H1 (cell line): ENCODE measurements around the gene SERPINB8. TPM values are rescaled to one million over a fixed set of nuclear protein-coding genes. Genes with fewer than 3 reads are reported as not detected.

Experiments
- ASH2L ChIP-seq: fragments of 200-600, 300-600 bp; sonication (generic); IDR thresholded peaks from one replicate; pipeline ENCODE4 v1.7.1; 2017; ENCODE audit warnings: low read length
- ATF2 ChIP-seq: IDR thresholded peaks from 2 replicates; pipeline ENCODE4 v1.6.1; 2012; ENCODE audit warnings: low read length, inconsistent platforms
- CEBPB ChIP-seq: IDR thresholded peaks from 2 replicates; pipeline ENCODE4 v1.6.1; 2012; ENCODE audit warnings: low read depth, low read length
- NRF1 ChIP-seq: IDR thresholded peaks from 2 replicates; pipeline ENCODE4 v1.6.1; 2011; ENCODE audit warnings: mild to moderate bottlenecking, low read depth, low read length, improper control_type of control experiment
- RXRA ChIP-seq: IDR thresholded peaks from 2 replicates; pipeline ENCODE4 v1.6.1; 2011; ENCODE audit warnings: low read depth, mild to moderate bottlenecking, low read length, moderate library complexity; ENCODE audit not compliant: insufficient read depth
- SAP30 ChIP-seq: fragments of 300-600 bp; sonication (generic); IDR thresholded peaks from 2 replicates; pipeline ENCODE4 v1.7.1; 2012; ENCODE audit warnings: low read length, moderate library complexity, mild to moderate bottlenecking, inconsistent platforms; ENCODE audit not compliant: insufficient read depth, insufficient replicate concordance
- polyA plus RNA-seq, 7 experiments: library from polyadenylated mRNA; depleted of rRNA in 3 of 7; stranded (reverse) in 5 of 7; unstranded in 2 of 7; fragments of >200 nt in 5 of 7; fragments of 200-250 nt in 2 of 7; gene quantifications; 1 replicate in 5 of 7; 2 replicates in 1 of 7; 4 replicates in 1 of 7; pipeline versions ENCODE4 v1.2.1 to v1.2.3, GENCODE V29; 2011 to 2013; ENCODE audit warnings: missing spikeins in 2 of 7, mixed read lengths in 2 of 7
- total RNA-seq: library from RNA; stranded (reverse); fragmentation: NEBNext Ultra II Directional; extraction: Animal tissue kit (Norgen Biotek cat#: 25700); gene quantifications from 2 replicates; pipeline ENCODE4 v1.2.1, GENCODE V29; 2021

The SERPINB8 gene
- total and polyA plus RNA-seq, 2 of the 8 experiments (the other 6 are each of a cell fraction or from before 2014, with no cell fraction given) = 0.42 to 1.2 TPM

- TF ChIP-seq SAP30 = no peak
- TF ChIP-seq ATF2 = no peak
- TF ChIP-seq ASH2L = no peak
- TF ChIP-seq CEBPB = no peak
- no peak for TF ChIP-seq RXRA
- no peak for TF ChIP-seq NRF1
Observed at GRCh38 chr18:63960891-63961290, 9.0 kb upstream of the SERPINB8 start (continued).
